Measurements from ENCODE around the gene COX4I2.
"Not testable (repeated sequence)": the region's sequence is repeated elsewhere in the genome, so short reads cannot be mapped to it uniquely, and the experiment has no call there.

COX4I2 gene

DNA sequence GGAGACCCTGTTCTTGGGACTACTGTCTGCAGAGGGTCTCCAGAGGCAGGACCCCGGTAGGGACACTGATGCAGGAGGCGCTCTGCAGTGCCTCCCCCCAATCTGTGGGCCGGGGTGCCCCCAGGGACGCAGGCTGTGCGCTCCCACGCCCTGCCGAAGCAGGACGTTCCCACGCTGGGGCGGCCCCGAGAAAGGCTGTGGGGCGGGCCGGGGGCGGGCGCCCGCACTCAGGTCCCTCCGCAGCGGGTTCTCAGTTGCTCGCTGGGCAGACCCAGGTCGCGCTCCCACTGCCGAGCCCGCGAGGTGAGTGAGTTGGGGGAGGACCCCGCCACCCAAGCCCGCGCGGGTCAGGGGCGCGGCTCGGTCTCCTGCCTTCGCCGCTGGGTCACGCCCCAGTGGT is at the start of gene COX4I2:
Gene COX4I2 (plus strand): TSS at position 253 of the 400 bp plus-strand sequence. CDS start 1,106 bp downstream, outside the sequence.
- no peak for DNase-seq (ENCODE audit: low spot score)

DNA sequence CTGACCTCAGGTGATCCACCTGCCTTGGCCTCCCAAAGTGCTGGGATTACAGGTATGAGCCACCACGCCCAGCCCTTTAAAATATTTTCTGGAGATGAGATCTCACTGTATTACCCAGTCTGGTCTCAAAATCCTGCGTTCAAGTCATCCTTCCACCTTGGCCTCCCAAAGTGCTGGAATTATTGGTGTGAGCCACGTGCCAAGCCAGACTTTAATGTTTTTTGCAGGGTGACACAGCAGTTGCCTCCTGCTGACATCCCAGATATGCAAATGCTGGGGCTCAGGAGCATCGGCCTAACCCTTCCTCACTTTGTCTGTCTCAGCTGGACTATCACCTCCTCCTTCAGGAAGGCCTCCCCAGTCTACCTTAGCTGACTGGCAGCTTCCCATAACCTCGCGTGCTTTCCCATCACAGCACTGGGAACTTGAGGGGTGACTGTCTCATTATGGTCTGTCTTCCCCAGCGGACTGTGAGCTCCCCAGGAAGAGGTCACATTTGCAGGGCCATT is 46.9 kb upstream of the COX4I2 start:
- DNase-seq (ENCODE audit: low spot score): no peak

DNA sequence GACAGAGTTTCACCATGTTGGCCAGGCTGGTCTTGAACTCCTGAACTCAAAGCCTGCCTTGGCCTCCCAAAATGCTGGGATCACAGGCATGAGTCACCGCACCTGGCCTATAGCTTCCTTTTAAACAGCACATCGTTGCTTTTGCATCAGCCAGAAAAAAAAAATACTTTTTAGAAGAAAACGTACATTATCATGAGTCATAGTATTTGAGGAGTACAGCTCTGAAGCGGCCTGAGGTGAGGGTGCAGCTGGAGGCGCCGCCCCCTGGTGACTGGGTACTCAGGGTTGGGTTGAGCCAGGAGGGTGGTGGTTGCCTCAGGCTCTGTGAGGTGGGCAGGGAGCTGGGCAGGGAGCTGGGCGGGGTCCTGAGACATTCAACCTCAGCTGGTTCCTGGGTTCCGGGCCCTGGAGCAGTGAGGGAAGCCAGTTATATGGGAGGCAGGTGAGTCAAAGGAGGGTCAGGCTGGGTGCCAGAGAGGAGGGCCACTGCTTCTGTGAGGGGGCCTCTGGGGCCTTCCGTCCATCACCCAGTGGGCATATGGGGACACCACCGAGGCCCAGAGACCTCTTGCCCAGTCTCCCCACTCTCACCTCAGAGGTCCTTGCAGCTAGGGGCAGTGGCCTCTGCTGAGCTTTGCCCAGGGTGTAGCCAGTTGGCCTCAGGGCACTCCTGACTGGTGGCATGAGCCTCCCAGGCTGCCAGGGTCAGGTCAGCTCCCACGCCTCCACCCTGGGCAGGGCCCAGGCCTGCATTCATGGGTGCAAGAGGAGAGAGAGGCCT is 44.3 kb upstream of the COX4I2 start:
- DNase-seq (ENCODE audit: low spot score): peak; percentile 61

- DNase-seq (ENCODE audit: low spot score): no peak
Observed at GRCh38 chr20:31594002-31594557, 43.6 kb upstream of the COX4I2 start.

DNA sequence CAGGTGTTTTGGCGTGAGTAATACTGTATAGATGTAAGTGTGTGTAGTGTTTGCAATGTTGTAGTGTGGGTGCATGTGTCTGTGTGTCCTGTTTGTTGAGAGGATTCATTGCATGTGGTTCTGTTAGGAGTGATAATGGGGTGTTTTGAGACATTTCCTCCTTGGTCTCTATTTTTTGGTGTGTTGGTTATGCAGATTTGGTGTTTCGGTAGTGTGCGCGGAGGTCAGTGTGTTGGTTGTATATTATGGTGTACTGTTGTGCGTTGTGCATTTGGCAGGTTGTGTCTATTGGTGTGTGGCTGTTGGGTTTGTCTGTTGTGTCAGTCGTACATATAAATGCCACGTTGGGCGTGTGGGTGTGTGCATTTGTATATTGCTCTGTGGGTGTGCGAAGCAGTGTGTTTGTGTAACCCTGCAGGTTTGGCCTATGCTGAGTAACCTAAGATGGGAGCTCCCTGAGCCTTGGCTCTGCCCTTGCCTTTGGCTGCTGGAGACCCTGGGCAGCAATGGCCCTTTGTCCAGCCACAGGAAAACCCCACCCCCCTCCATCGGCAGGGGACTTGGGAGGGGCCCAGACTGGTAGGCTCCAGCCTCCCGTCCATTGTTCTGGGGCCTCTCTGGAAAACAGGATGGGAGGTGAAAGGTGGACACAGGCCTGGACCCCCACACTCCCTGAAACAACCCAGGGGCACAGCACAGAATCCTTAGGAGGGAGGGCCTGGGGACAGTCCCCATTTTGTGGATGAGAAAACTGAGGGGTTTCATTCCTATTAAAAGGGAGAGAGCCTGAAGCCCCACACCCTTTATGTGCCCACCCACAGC is 42.9 kb upstream of the COX4I2 start:
- no peak for DNase-seq (ENCODE audit: low spot score)

- DNase-seq (ENCODE audit: low spot score): no peak
Observed at GRCh38 chr20:31595380-31595653, 42.4 kb upstream of the COX4I2 start.

- DNase-seq (ENCODE audit: low spot score): peak; percentile 71
Observed at GRCh38 chr20:31595654-31596411, 41.9 kb upstream of the COX4I2 start.

DNA sequence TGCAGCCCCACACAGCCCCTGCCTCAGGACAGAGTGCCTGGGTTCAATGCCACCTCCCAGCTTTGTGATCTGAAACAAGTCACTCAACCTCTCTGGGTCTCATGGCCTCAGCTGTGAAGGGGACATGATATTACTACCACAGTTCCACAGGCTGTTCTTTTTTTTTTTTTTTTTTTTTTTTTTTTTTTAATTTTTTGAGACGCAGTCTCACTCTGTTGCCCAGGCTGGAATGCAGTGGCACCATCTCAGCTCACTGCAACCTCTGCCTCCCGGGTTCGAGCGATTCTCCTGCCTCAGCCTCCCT is 41.3 kb upstream of the COX4I2 start:
- not testable (repeated sequence) for DNase-seq (ENCODE audit: low spot score)

GRCh38 chr20:31596831-31597480 is 40.8 kb upstream of the COX4I2 start:
- DNase-seq (ENCODE audit: low spot score): no peak

DNA sequence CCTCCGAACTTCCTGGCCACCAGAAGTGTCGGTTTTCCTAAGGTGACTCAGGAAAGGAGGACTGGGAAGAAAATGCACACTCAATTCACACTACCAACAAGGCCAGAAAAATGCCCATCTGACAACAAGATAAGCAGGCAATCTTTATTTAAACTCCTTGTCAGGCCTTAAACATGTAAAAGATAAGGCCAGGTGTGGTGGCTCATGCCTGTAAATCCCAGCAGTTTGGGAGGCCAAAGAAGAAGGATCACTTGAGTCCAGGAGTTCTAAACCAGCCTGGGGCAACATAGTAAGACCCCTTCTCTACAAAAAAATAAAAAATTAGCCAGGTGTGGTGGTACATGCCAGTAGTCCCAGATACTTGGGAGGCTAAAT is 40.2 kb upstream of the COX4I2 start:
- no peak for DNase-seq (ENCODE audit: low spot score)

DNA sequence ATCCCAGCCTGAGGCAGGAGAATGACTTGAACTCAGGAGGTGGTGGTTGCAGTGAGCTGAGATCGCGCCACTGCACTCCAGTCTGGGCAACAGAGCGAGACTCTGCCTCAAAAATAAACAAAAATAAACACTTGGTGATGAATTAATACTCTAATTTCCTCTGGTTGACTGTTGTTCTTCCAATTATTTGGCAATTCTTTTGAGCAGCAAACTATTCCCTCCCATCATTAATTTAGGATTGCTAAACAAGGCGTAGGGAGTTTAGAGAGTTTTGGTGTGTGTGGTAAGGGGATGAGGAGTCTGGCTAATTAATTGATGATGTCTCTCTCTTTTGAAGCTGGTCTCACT is 35.3 kb upstream of the COX4I2 start:
- DNase-seq (ENCODE audit: low spot score): no peak

DNA sequence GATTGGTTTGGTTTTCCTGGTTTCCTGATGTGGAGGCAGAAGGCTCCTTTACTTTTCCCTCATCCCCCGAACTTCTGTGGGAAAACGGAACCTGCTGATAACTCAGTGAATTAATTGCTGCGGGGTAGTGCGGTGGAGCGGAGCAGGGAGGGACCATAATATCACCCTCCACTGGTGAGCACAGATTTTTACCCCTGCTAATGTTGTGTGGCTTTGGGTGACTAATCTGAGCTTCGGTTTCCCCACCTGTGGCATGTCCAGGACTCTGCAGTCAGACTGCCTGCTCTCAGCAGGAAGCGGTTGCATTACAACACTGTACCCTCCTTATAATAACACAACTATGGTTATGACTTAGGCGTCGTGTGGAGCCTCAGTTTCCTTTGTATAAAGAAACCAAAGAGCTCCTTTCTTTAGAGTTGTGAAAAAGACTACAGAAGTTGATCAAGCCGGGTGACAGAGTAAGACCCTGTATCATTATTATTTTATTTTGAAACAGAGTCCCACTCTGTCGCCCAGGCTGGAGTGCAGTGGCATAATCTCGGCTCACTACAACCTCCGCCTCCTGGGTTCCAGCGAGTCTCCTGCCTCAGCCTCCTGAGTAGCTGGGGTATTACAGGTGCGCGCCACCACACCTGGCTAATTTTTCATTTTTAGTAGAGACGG is 34.8 kb upstream of the COX4I2 start:
- DNase-seq (ENCODE audit: low spot score): peak; percentile 70

- DNase-seq (ENCODE audit: low spot score): peak; percentile 92
Observed at GRCh38 chr20:31603822-31604566, 33.7 kb upstream of the COX4I2 start.

- no peak for DNase-seq (ENCODE audit: low spot score)
Observed at GRCh38 chr20:31604567-31605030, 33.1 kb upstream of the COX4I2 start.

- DNase-seq (ENCODE audit: low spot score): peak; percentile 97
Observed at GRCh38 chr20:31605031-31605901, 32.4 kb upstream of the COX4I2 start, which contains the start of gene ID1. ID1 (plus strand) TSS chr20:31605289; CDS start chr20:31605388, 99 bp downstream.

GRCh38 chr20:31605902-31606803 is 31.6 kb upstream of the COX4I2 start:
- DNase-seq (ENCODE audit: low spot score): no peak

- DNase-seq (ENCODE audit: low spot score): peak; percentile 75
Observed at GRCh38 chr20:31606804-31607639, 30.7 kb upstream of the COX4I2 start.

Data from hepatic stellate cell (primary cell).